ENCODE results near the gene POLD2. TPM values are rescaled to one million over a fixed set of nuclear protein-coding genes. Genes with fewer than 3 reads are reported as not detected.
"Not testable (repeated sequence)": the region's sequence is repeated elsewhere in the genome, so short reads cannot be mapped to it uniquely, and the experiment has no call there.

The POLD2 gene
- polyA plus RNA-seq, 1 donor from 2014 or later, result 88.5 TPM

DNA sequence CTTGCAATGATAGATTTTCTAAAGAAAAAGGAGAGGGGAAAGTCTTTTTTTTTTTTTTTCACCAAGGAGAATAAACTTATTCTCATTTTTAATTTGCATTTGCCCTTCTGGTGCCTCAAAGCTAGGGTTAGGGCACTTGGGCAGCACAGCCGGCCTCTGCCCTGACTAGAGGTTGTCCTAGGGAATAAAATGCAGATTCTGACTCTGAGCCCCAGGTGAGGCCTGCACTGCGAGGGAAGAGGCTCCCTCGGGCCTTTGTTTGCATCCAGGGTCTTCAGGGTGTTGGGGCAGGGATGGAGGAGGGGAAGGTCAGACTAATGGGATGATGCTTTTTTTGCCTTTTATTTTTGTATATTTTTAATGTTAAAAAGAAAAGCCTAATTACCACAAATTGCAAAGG is 9.9 kb upstream of the POLD2 start:
- Mint-ChIP-seq H3K9me3 (no peaks in the 10 kb centered on the region), H3K27me3 (no peaks in the 10 kb centered on the region), H3K4me1 (no peaks in the 10 kb centered on the region), H3K27ac (no peak overlapping the region), H3K36me3 (no peaks in the 10 kb centered on the region), H3K4me3 (no peak overlapping the region)

DNA sequence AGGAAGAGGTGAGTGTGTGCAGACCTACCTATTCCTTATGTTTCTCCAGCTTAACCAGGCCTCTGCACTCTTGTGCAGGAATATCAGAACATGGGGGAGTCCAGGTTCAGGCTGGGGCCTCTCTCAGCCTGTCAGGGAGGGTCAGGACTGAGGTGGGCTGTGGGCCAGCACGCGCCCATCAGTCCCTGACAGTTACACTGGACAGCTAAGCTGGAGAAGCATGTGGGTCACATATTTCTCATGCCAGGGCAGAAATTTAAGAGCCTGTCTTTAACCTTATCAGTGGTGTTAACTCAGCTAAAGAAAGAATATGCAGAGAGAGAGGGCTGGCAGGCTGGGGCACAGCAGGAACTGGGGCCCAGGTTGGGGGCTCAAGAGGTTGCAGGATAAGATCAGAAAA is 8.7 kb upstream of the POLD2 start:
- Mint-ChIP-seq H3K27me3 (no peaks in the 10 kb centered on the region), H3K4me3 (no peak overlapping the region), H3K4me1 (peaks cover 0 to 2% (median 0%) of the 10 kb centered on the region in 3 donors), H3K27ac (peak overlapping the region in 1 of 3 donors; percentile 17), H3K9me3 (no peaks in the 10 kb centered on the region), H3K36me3 (no peaks in the 10 kb centered on the region)

DNA sequence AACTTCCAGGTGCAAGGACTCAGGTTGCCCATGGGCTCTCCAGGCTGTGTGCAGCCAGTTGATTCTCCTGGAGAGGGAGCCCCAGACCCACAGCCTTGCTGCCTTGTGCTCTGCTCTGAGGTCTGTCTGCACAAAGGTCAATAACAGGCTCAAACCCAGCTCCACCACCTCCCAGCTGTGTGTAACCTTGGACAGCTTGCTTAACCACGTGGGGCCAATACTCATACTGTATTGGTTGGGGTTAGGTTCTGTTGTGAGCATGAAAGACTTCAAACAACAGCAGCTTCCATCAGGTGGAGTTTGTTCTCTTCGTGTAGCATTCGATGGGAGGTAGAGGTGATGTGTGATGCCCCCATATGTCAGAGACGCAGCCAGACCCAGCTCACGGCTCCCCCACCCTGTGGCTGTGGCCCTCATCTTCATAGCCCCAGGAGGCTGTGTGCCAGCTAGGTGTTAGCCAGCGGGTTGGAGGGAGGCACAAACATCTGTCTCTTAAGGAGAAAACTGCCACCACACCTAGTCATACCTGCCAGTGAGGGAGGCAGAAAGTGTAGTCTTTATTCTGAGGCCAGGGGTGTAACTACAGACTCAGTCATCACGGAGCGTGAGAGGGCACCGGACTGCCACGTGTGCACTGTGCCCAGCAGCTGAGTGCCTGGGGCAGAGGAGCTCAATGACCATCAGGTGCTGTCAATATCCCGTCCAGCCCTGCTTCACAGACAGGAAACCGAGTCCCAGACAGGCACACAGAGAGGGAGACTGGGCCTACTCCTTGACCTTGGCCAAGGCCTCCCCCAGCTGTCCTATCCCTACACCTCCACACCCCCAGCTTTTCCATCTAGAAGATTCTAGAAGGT is 8.1 kb upstream of the POLD2 start:
- H3K36me3 Mint-ChIP-seq, result no peaks in the 10 kb centered on the region
- no peak overlapping the region for H3K27ac Mint-ChIP-seq
- H3K4me1 Mint-ChIP-seq, result peaks cover 0 to 2% (median 0%) of the 10 kb centered on the region in 3 donors
- H3K9me3 Mint-ChIP-seq, result peaks cover 0 to 3% (median 0%) of the 10 kb centered on the region in 3 donors
- H3K4me3 Mint-ChIP-seq, result no peak overlapping the region
- no peaks in the 10 kb centered on the region for H3K27me3 Mint-ChIP-seq

DNA sequence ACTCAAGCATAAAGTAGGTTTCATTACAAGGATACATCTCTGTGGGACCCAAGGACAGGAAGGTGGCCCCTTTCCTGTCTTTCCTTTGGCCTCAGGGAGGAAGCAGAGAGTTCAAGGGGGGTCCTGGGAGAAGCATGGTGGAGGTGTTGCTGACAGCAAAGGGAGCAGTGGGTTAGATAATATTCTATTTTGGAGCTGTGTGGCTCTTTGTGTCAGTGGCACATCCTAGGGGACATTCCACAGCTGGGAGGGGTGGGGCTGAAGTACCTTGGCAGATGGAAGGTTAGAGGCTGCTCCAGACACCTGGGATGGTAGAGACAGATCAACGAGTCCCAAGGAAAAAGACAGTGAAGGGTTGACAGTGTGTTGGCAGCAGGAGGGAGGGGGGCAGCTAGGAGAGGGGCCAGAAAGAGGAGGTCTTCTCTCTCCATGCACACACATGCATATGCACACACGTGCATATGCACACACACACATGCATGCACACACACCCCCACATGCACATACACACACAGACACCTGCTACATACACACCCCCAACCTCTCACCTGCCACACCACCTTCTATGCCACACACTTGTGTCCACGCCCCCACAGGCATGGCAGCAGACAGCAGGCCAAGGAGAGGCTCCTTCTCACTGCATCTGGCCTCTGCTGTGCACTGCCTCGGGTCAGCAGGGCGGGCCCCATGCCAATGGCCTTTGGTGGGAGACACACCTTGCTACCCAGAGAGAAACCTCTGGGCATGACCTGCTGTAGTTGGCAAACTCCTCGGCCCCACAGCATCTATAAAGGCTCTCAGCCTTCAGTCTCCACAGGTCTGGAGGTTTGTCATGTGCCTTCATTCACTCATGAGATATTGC is 5.6 kb upstream of the POLD2 start:
- no peaks in the 10 kb centered on the region for H3K27me3 Mint-ChIP-seq
- no peak overlapping the region for H3K27ac Mint-ChIP-seq
- peak overlapping the region in 1 of 4 donors; percentile 47 for H3K4me3 Mint-ChIP-seq
- peaks cover 0 to 5% (median 5%) of the 10 kb centered on the region in 3 donors for H3K4me1 Mint-ChIP-seq
- H3K9me3 Mint-ChIP-seq, result peaks cover 0 to 3% (median 0%) of the 10 kb centered on the region in 3 donors
- no peaks in the 10 kb centered on the region for H3K36me3 Mint-ChIP-seq

DNA sequence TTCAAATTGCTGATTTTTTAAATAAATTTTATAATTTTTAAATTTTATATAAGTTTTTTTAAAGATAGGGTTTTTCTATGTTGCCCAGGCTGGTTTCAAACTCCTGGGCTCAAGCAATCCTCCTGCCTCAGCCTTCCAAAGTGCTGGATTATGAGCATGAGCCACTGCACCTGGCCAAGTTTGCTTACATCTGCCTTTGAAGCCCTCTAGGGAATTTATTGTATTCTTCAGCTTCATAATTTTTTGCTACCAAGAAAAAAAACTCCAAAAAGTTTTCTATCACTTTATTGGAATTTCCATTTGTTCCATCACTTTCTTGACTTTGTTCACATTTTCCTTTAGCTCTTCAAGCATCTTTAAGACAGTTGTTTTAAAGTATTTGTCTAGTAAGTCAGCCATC is 3.8 kb upstream of the POLD2 start:
- Mint-ChIP-seq H3K4me3 (peak overlapping the region in 1 of 4 donors; percentile 26), H3K36me3 (no peaks in the 10 kb centered on the region), H3K9me3 (peaks cover 0 to 3% (median 0%) of the 10 kb centered on the region in 3 donors), H3K4me1 (peaks cover 7 to 12% (median 11%) of the 10 kb centered on the region in 3 donors), H3K27ac (peak overlapping the region in 1 of 3 donors; percentile 31), H3K27me3 (no peaks in the 10 kb centered on the region)

DNA sequence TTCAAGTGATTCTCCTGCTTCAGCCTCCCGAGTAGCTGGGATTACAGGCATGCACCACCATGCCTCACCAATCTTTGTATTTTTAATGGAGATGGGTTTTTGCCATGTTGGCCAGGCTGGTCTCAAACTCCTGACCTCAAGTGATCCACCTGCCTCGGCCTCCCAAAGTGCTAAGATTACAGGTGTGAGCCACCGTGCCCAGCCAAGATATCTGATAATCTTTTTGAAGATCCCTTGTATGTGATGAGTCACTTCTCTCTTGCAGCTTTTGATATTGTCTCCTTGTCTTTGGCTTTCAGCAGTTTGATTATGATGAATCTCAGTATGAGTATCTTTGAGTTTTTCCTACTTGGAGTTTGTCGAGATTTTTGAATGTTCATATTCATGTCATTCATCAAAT is 3.2 kb upstream of the POLD2 start:
- peak overlapping the region in 2 of 3 donors; percentile 27 to 31 for H3K27ac Mint-ChIP-seq
- H3K9me3 Mint-ChIP-seq, H3K27me3 Mint-ChIP-seq, H3K36me3 Mint-ChIP-seq: not testable (repeated sequence)
- peaks cover 7 to 13% (median 11%) of the 10 kb centered on the region in 3 donors for H3K4me1 Mint-ChIP-seq
- H3K4me3 Mint-ChIP-seq, result peak overlapping the region in 1 of 4 donors; percentile 59

DNA sequence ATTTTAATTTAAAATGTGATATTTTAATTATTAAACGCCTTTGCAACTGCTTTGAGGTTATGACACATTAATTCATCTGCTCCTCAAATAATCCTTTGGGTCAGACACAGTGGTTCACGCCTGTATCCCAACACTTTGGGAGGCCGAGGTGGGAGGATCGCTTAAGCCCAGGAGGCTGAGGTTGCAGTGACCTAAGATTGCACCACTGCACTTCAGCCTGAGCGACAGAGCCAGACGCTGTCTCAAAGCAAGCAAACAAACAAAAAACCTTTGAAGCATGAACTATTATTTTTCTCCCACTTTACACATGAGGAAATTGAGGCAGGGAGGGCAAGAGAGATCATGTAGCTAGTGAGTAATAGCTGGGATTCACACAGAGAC is 1.5 kb upstream of the POLD2 start:
- no peaks in the 10 kb centered on the region for H3K27me3 Mint-ChIP-seq
- H3K27ac Mint-ChIP-seq, result peak overlapping the region in 2 of 3 donors; percentile 62 to 73
- H3K4me1 Mint-ChIP-seq, result peaks cover 15 to 20% (median 20%) of the 10 kb centered on the region in 3 donors
- peak overlapping the region in 3 of 4 donors; percentile 39 to 91 (median 84) for H3K4me3 Mint-ChIP-seq
- H3K36me3 Mint-ChIP-seq, result peaks cover under 1% of the 10 kb centered on the region
- peaks cover 0 to 3% (median 0%) of the 10 kb centered on the region in 3 donors for H3K9me3 Mint-ChIP-seq

DNA sequence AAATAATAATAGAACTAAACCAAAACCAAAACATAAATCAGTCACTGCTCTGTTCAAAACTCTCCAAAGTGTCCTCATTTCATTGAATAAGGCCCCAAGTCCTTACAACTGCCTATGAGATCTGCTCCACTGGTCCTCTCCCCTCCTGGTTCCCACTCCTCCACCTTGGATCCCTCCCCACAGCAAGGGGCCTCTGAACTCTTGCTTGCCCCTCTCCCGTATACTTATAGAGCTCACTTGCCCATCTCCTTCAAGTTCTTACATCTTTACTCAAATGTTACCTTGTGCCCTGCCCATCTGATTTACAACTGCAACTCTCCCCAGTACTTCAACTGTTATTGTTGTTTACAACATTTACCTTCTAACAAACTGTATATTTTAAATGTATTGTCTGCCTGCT is 819 bp downstream of the POLD2 start:
- Mint-ChIP-seq H3K27me3 (no peaks in the 10 kb centered on the region), H3K4me1 (peaks cover 15 to 26% (median 24%) of the 10 kb centered on the region in 3 donors), H3K9me3 (peaks cover 0 to 3% (median 0%) of the 10 kb centered on the region in 3 donors), H3K27ac (peak overlapping the region; percentile 7 to 83 (median 36)), H3K36me3 (peaks cover 5% of the 10 kb centered on the region), H3K4me3 (peak overlapping the region; percentile 84 to 94 (median 92))

DNA sequence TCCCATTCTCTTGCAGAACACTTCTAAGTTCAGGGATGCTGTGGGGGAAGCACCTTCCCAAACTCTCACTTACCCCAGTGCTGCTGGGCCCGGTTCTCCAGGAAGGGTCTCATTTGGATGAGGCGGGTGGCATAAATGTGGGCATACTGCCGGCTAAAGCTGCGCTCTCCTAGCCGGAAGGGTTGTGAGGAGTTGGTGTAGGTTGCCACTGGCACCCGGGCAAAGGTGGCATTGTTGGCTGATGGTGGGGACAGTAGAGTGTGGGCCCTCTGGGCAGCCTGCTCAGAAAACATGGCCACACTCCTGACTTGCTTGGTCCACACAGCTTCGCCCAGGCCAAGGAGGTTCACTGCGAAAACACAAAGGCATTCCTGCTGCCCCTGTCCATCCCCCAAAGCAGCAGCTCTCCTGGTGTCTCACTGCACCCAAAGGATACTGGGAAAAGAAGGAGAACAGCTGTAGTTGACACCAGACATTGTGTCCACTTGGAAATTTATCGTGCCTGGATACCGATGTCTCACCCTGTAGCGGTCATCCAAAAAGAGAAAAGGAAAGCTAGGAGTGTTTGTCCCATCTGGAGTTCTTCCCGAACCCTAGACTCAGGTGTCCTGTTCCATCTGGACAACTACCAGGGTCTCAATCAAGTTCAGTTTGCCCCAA is 1.5 kb downstream of the POLD2 start:
- Mint-ChIP-seq H3K27ac (no peak overlapping the region), H3K9me3 (peaks cover 0 to 3% (median 0%) of the 10 kb centered on the region in 3 donors), H3K4me1 (peaks cover 15 to 26% (median 22%) of the 10 kb centered on the region in 3 donors), H3K36me3 (peaks cover 5% of the 10 kb centered on the region), H3K27me3 (no peaks in the 10 kb centered on the region), H3K4me3 (peak overlapping the region in 3 of 4 donors; percentile 14 to 92 (median 91))

DNA sequence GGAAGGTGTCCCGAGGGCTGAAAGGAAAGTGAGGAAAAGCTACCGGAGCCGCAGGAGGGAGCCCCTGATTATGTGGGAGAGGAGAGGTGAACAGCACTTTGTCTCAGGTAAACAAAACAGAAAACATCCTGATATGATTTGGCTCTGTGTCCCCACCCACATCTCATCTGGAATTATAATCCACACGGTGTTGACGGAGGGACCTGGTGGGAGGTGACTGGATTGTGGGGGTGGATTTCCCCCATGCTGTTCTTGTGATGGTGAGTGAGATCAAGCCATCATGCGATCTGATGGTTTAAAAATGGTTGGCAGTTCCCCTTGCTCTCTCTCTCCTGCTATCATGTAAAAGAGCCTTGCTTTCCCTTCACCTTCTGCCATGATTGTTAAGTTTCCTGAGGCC is 3.0 kb downstream of the POLD2 start:
- H3K27ac Mint-ChIP-seq, result peak overlapping the region in 1 of 3 donors; percentile 36
- peaks cover 5% of the 10 kb centered on the region for H3K36me3 Mint-ChIP-seq
- H3K4me1 Mint-ChIP-seq, result peaks cover 15 to 26% (median 22%) of the 10 kb centered on the region in 3 donors
- no peaks in the 10 kb centered on the region for H3K27me3 Mint-ChIP-seq
- H3K4me3 Mint-ChIP-seq, result peak overlapping the region in 1 of 4 donors; percentile 76
- no peaks in the 10 kb centered on the region for H3K9me3 Mint-ChIP-seq

DNA sequence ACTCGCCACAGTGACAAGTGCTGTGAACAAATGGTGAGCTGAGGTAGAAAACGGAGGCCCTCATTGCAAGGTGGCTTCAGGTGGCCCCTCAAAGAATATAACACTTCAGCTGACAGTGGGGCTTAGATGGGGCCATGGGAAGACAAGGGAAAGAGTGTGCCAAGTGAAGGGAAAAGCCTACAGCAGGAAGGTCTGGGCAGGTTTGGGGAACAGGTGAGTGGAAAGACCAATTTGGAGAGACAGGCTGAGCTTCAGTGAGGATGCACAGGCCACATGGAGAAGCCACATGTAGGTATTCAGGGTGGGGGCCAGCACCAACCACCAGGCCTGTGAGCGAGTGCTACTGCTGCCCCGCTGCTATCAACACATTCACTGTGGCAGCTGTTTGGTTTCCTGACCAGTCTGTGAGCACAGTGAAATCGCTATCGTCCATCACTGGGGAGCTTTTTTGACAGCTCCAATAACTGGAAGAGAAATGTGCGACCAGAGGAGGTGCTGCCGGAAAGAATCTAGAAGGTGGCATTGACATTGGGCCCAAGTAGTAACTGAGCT is 3.4 kb downstream of the POLD2 start:
- Mint-ChIP-seq H3K4me1 (peaks cover 15 to 23% (median 22%) of the 10 kb centered on the region in 3 donors), H3K4me3 (peak overlapping the region in 1 of 4 donors; percentile 76), H3K36me3 (peaks cover 5% of the 10 kb centered on the region), H3K9me3 (no peaks in the 10 kb centered on the region), H3K27ac (peak overlapping the region in 1 of 3 donors; percentile 36), H3K27me3 (no peaks in the 10 kb centered on the region)

DNA sequence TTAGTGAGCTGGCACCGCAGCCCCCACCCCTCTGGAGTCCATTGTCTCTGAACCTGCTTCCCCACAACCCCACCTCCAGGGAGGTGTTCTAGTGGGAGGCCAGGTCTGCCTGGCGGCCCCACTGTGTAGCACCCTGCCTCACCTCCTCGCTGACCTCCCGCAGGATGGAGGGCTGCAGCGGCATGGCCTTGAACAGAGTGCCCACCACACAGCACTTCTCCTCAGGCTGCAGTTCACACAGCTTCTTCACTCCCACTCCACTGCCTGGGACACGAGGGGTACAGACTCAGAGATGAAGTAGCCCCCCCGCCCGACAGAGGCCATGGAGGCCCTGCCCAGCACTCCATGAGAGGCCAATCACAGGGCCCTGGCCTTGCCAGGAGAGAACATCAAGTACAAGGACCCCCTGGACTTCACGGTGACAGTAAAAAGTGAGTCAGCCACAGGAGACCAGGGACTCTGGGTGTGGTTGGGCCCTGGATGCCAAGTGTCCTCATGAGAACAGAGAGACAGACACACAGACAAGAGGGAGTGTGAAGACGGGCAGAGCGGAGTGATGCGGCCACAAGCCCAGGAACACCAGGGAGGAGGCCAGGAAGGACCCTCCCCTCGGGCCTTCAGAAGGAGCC is 5.4 kb downstream of the POLD2 start:
- peaks cover 13 to 21% (median 20%) of the 10 kb centered on the region in 3 donors for H3K4me1 Mint-ChIP-seq
- peaks cover 5% of the 10 kb centered on the region for H3K36me3 Mint-ChIP-seq

DNA sequence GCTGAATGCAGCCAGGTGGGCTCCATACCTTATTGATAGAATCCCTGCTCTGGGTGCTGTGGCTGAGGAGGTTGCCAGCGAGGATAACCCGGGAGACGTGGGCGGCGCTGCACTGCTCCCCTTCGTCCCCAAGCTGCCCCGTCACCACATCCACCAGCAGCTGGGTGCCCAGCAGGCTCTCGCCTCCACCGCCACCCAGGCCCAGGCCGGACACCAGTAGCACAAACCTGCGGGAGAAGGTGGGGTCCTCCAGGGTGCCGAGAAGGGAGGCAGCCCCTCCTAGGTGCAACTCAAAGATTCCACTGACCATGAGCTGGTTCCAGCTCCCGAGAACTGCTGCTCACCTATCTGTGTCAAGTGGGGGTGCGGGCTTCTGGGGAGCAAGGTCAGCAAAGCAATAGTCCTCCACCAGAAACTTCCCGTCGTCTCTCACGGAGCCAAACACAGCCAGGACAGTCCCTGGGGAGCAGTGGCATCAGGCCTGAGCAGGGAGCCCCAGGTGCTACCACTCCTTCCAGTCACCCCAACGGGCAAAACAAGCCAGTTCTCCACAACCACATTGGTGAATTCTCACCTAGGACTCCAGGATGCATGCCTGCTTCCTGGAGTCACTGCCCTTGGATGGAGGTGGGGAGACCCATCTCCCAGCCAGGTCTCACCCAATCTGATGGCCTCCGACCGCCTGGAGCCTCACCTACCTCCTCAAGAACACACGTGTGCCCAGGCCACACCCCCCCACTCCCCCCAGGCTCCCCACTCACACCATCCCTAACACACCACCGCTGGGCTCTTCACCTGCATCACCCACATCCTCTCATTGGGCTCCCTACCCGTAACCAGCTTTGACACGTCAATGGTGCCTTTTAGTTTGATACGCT is 6.3 kb downstream of the POLD2 start:
- H3K4me1 Mint-ChIP-seq, result peaks cover 8 to 15% (median 12%) of the 10 kb centered on the region in 3 donors
- no peaks in the 10 kb centered on the region for H3K9me3 Mint-ChIP-seq
- H3K27me3 Mint-ChIP-seq, result no peaks in the 10 kb centered on the region
- peaks cover 5% of the 10 kb centered on the region for H3K36me3 Mint-ChIP-seq
- H3K27ac Mint-ChIP-seq, result peak overlapping the region in 1 of 3 donors; percentile 13
- no peak overlapping the region for H3K4me3 Mint-ChIP-seq

More for the DNA sequence above, 5.4 kb downstream of the POLD2 start:
- no peak overlapping the region for H3K27ac Mint-ChIP-seq
- no peaks in the 10 kb centered on the region for H3K27me3 Mint-ChIP-seq
- no peaks in the 10 kb centered on the region for H3K9me3 Mint-ChIP-seq
- H3K4me3 Mint-ChIP-seq, result no peak overlapping the region
